Endothelial cell of umbilical vein (primary cell): Measurements from ENCODE around the gene TMEM135. TPM values are rescaled to one million over a fixed set of nuclear protein-coding genes. Genes with fewer than 3 reads are reported as not detected.
"Not testable (repeated sequence)": the region's sequence is repeated elsewhere in the genome, so short reads cannot be mapped to it uniquely, and the experiment has no call there.

Experiments
- BruUV-seq: library from RNA; stranded (reverse); fragments of 400-500 nt; replicated peaks from 2 replicates; lab custom pipeline; 2021; lab: Mats Ljungman, UMichigan
- CTCF ChIA-PET: fragments of 300-600, 350-600 bp; sonication (Branson Sonifier 250); formaldehyde crosslinking; loops from one replicate; lab custom pipeline; 2021; ENCODE audit warnings: antibody characterized with exemption, inconsistent platforms; lab: Charles Lee
- POLR2A ChIA-PET: fragments of 300-600, 350-600 bp; sonication (Branson Sonifier 250); formaldehyde crosslinking; loops from one replicate; lab custom pipeline; 2021; ENCODE audit warnings: antibody characterized with exemption, inconsistent platforms; lab: Charles Lee
- DNase-seq: peaks from one replicate; pipeline ENCODE4 v3.0.0-alpha.2; 2011; ENCODE audit warnings: low read depth, low spot score
- FAIRE-seq: peaks from 2 replicates; lab custom pipeline; 2011; peaks lifted over from hg19 to GRCh38; lab: Jason Lieb, UNC
- H2AFZ ChIP-seq: 2 replicates; pipeline ENCODE4 v1.6.0; 2012; ENCODE audit warnings: low read depth, low read length, control low read depth, inconsistent platforms
- H3K27ac ChIP-seq: 2 replicates; pipeline ENCODE4 v1.5.1; 2011; ENCODE audit warnings: low read depth, mild to moderate bottlenecking, control low read depth, low read length, moderate library complexity; ENCODE audit not compliant: insufficient read depth
- H3K27me3 ChIP-seq, 2 experiments: 2 replicates each; pipeline versions ENCODE4 v1.6.0 to v1.6.1; 2011; ENCODE audit warnings: low read length in 2 of 2, mixed read lengths in 1 of 2; ENCODE audit not compliant: control insufficient read depth in 2 of 2, insufficient read depth in 2 of 2
- H3K36me3 ChIP-seq, 2 experiments: 2 replicates in 1 of 2; 3 replicates in 1 of 2; pipeline ENCODE4 v1.5.1; 2011; ENCODE audit warnings: low read length in 2 of 2, mild to moderate bottlenecking in 1 of 2, moderate library complexity in 1 of 2; ENCODE audit not compliant: control insufficient read depth in 2 of 2, insufficient read depth in 2 of 2; ENCODE audit errors: extremely low read depth in 1 of 2
- H3K4me1 ChIP-seq: 3 replicates; pipeline ENCODE4 v1.5.1; 2011; ENCODE audit warnings: mild to moderate bottlenecking, low read length; ENCODE audit not compliant: control insufficient read depth, insufficient read depth; ENCODE audit errors: extremely low read depth
- H3K4me2 ChIP-seq: 2 replicates; pipeline ENCODE4 v1.6.1; 2011; ENCODE audit warnings: low read length, control low read depth, mixed read lengths; ENCODE audit not compliant: insufficient read depth
- H3K4me3 ChIP-seq, 3 experiments: fragments of 200-600 bp in 1 of 3; sonication (generic), shearing (Covaris generic) in 1 of 3; replicated peaks in 1 of 3; 2 replicates each; pipeline ENCODE4 v1.5.1; 2011 to 2016; ENCODE audit warnings: control low read depth in 3 of 3, low read length in 3 of 3, mild to moderate bottlenecking in 2 of 3, inconsistent platforms in 1 of 3, low read depth in 1 of 3, moderate library complexity in 1 of 3; ENCODE audit not compliant: insufficient read depth in 1 of 3
- H3K79me2 ChIP-seq: 2 replicates; pipeline ENCODE4 v1.6.0; 2012; ENCODE audit warnings: low read length, inconsistent platforms; ENCODE audit not compliant: control insufficient read depth, insufficient read depth
- H3K9ac ChIP-seq: replicated peaks from 2 replicates; pipeline ENCODE3; 2011; ENCODE audit warnings: low read length, control low read depth; ENCODE audit not compliant: insufficient read depth; ENCODE audit errors: extremely low read depth
- H3K9me1 ChIP-seq: replicated peaks from 3 replicates; pipeline ENCODE4 v1.6.0; 2011; ENCODE audit warnings: mild to moderate bottlenecking, low read length; ENCODE audit not compliant: control insufficient read depth, insufficient read depth; ENCODE audit errors: extremely low read depth
- H3K9me3 ChIP-seq: replicated peaks from 2 replicates; pipeline ENCODE4 v1.5.1; 2012; ENCODE audit warnings: low read length, inconsistent platforms; ENCODE audit not compliant: control insufficient read depth, insufficient read depth
- H4K20me1 ChIP-seq: replicated peaks from 2 replicates; pipeline ENCODE3; 2011; ENCODE audit warnings: mild to moderate bottlenecking, low read length; ENCODE audit not compliant: control insufficient read depth, insufficient read depth; ENCODE audit errors: extremely low read depth
- EZH2 ChIP-seq: IDR thresholded peaks from 2 replicates; pipeline ENCODE4 v1.6.1; 2012; ENCODE audit warnings: borderline replicate concordance, low read depth, mild to moderate bottlenecking, moderate library complexity, low read length, inconsistent platforms; ENCODE audit not compliant: severe bottlenecking
- FOS ChIP-seq: IDR thresholded peaks from 2 replicates; pipeline ENCODE4 v1.6.1; 2011; ENCODE audit warnings: mild to moderate bottlenecking, low read length, moderate library complexity, borderline replicate concordance; ENCODE audit not compliant: insufficient read depth
- JUN ChIP-seq: IDR thresholded peaks from 2 replicates; pipeline ENCODE4 v1.6.1; 2011; ENCODE audit warnings: borderline replicate concordance, low read depth; ENCODE audit not compliant: insufficient read length, insufficient read depth
- MYC ChIP-seq: IDR thresholded peaks from one replicate; pipeline ENCODE4 v1.6.1; 2011; ENCODE audit warnings: mild to moderate bottlenecking, low read depth, low read length
- POLR2A ChIP-seq: IDR thresholded peaks from 2 replicates; pipeline ENCODE4 v1.6.1; 2012; ENCODE audit warnings: low read depth, mild to moderate bottlenecking, control low read depth, low read length
- POLR2AphosphoS5 ChIP-seq: IDR thresholded peaks from 2 replicates; pipeline ENCODE4 v1.6.1; 2012; ENCODE audit warnings: low read depth, mild to moderate bottlenecking, control low read depth, low read length, moderate library complexity; ENCODE audit not compliant: insufficient read depth
- dilution Hi-C: fragments of 300-500 bp; cut with MboI; formaldehyde crosslinking; loops from one replicate; pipeline ENCODE4 v1.15.0; 2019; ENCODE audit warnings: low sequenced_read_pairs; ENCODE audit not compliant: extremely low pct_ligation_motif_present
- intact Hi-C: fragments of 100-400 bp; cut with micrococcal nuclease; formaldehyde crosslinking; loops from one replicate; pipeline ENCODE4 v1.10.0; 2022
- polyA plus RNA-seq, 4 experiments: library from polyadenylated mRNA; depleted of rRNA in 3 of 4; stranded (reverse) in 3 of 4; unstranded in 1 of 4; fragments of >200 nt; gene quantifications; 2 replicates each; pipeline versions ENCODE4 v1.2.1 to v1.2.3, GENCODE V29; 2011 to 2012; ENCODE audit warnings: missing spikeins in 1 of 4
- total RNA-seq: library from RNA; stranded (reverse); gene quantifications from 2 replicates; pipeline ENCODE4 v1.2.3, GENCODE V29; 2021
- TF ChIP-seq, protein P1 (sequence below), 2 donors: IDR thresholded peaks; 1 replicate in 1 of 2; 2 replicates in 1 of 2; pipeline ENCODE4 v1.5.1; 2011; ENCODE audit warnings: low read length in 2 of 2, mild to moderate bottlenecking in 2 of 2, moderate library complexity in 2 of 2, control low read depth in 1 of 2, inconsistent platforms in 1 of 2, low read depth in 1 of 2; ENCODE audit not compliant: insufficient read depth in 1 of 2; ENCODE audit errors: extremely low read depth in 1 of 2
- TF ChIP-seq, protein P2 (sequence below): IDR thresholded peaks from 2 replicates; pipeline ENCODE4 v1.6.1; 2011; ENCODE audit not compliant: insufficient read depth, insufficient read length

The TMEM135 gene
- total and polyA plus RNA-seq, 2 donors (not counting 3 experiments of a cell fraction or from before 2014, with no cell fraction given) = 12.3 to 33.2 TPM

DNA sequence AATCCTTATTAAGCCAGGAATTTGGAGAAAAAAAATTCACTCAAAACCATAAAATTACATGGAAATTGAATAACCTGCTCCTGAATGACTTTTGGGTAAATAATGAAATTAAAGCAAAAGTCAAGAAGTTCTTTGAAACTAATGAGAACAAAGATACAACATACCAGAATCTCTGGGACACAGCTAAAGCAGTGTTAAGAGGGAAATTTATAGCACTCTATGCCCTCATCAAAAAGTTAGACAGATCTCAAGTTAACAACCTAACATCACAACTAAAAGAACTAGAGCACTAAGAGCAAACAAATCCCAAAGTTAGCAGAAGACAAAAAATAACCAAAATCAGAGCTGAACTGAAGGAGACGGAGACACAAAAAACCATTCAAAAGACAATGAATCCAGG lies 11.3 kb upstream of the TMEM135 start:
- intact Hi-C loops, H3K27me3 ChIP-seq, H3K4me1 ChIP-seq, BruUV-seq, H2AFZ ChIP-seq, FAIRE-seq, H3K4me2 ChIP-seq, H3K36me3 ChIP-seq, H3K9me1 ChIP-seq, H3K79me2 ChIP-seq, H3K9ac ChIP-seq, dilution Hi-C loops, H3K9me3 ChIP-seq, H3K27ac ChIP-seq, H3K4me3 ChIP-seq, POLR2A ChIA-PET, DNase-seq, H4K20me1 ChIP-seq: not testable (repeated sequence)
- CTCF ChIA-PET = interaction anchor here (1.1 to 2.1 kb wide), 2 partner anchors 13 to 31 kb away, joined by 4 to 9 read pairs; no protein-coding TSS in a partner anchor

DNA sequence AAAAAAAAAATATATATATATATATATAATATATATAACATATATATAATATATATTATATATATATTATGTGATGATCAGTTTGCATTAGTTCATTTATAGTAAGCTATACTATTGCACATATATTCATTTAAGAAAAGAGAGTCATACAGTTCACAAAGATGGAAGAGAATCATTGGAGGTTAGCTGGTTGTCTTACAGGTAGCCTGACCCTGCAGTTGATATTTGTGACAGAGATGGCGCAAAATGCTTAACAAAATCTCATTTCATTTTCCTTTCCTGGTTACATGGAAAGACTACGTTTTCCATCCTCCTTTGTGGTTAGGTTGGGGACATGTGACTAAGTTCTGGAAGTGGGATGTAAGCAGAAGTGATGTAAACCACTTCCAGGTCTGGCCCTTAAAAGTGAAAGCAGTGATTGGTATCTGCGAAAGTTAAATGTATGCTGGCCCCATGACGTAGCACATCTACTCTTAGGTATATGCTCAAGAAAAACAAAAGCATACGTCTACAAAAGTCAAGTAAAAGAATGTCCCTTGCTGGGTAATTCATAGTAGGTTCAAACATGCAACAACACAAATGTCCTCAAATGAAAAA lies 7.2 kb upstream of the TMEM135 start:
- FAIRE-seq (no peak), DNase-seq (no peak)
- BruUV-seq = no TSS peak
- Histone ChIP-seq H3K27ac (no peak overlapping the region), H2AFZ (peak overlapping the region; percentile 10), H3K4me2 (no peak overlapping the region), H3K9ac (no peak overlapping the region), H3K9me3 (no peaks in the 10 kb centered on the region), H3K4me3 (no peak overlapping the region), H3K79me2 (no peaks in the 10 kb centered on the region), H3K36me3 (no peaks in the 10 kb centered on the region), H3K4me1 (no peaks in the 10 kb centered on the region), H3K9me1 (no peaks in the 10 kb centered on the region), H3K27me3 (no peaks in the 10 kb centered on the region), H4K20me1 (no peaks in the 10 kb centered on the region)
- TF ChIP-seq JUN (no peak), FOS (no peak), MYC (no peak), POLR2AphosphoS5 (no peak), EZH2 (no peak), POLR2A (no peak)
- TF ChIP-seq, protein P1, sequence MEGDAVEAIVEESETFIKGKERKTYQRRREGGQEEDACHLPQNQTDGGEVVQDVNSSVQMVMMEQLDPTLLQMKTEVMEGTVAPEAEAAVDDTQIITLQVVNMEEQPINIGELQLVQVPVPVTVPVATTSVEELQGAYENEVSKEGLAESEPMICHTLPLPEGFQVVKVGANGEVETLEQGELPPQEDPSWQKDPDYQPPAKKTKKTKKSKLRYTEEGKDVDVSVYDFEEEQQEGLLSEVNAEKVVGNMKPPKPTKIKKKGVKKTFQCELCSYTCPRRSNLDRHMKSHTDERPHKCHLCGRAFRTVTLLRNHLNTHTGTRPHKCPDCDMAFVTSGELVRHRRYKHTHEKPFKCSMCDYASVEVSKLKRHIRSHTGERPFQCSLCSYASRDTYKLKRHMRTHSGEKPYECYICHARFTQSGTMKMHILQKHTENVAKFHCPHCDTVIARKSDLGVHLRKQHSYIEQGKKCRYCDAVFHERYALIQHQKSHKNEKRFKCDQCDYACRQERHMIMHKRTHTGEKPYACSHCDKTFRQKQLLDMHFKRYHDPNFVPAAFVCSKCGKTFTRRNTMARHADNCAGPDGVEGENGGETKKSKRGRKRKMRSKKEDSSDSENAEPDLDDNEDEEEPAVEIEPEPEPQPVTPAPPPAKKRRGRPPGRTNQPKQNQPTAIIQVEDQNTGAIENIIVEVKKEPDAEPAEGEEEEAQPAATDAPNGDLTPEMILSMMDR (IDR thresholded peaks at IDR 0.05; ENCODE audit: extremely low read depth in 1 of 2, insufficient read depth in 1 of 2, low read depth in 1 of 2, low read length in 2 of 2) = no peak
- TF ChIP-seq, protein P2, sequence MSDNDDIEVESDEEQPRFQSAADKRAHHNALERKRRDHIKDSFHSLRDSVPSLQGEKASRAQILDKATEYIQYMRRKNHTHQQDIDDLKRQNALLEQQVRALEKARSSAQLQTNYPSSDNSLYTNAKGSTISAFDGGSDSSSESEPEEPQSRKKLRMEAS = no peak
- intact Hi-C loops (no loop called here), dilution Hi-C loops (no loop called here)
- ChIA-PET CTCF (interaction anchor here (1.1 kb wide), 1 partner anchor 10 kb away, joined by 5 read pairs; no protein-coding TSS in a partner anchor), POLR2A (no interaction called here)
